Activated gamma-delta T cell treated with anti-CD3 and anti-CD28 coated beads, Interleukin-2, amount 50 U/mL, for 16 hours (primary cell): ENCODE data around the gene SYNE3.

Experiments
- DNase-seq: peaks from one replicate; pipeline ENCODE4 v3.0.0-alpha.2; 2020; ENCODE audit warnings: low read depth

Gene SYNE3

GRCh38 chr14:95504135-95505029, 12.1 kb downstream of the SYNE3 start:
- no peak for DNase-seq

DNA sequence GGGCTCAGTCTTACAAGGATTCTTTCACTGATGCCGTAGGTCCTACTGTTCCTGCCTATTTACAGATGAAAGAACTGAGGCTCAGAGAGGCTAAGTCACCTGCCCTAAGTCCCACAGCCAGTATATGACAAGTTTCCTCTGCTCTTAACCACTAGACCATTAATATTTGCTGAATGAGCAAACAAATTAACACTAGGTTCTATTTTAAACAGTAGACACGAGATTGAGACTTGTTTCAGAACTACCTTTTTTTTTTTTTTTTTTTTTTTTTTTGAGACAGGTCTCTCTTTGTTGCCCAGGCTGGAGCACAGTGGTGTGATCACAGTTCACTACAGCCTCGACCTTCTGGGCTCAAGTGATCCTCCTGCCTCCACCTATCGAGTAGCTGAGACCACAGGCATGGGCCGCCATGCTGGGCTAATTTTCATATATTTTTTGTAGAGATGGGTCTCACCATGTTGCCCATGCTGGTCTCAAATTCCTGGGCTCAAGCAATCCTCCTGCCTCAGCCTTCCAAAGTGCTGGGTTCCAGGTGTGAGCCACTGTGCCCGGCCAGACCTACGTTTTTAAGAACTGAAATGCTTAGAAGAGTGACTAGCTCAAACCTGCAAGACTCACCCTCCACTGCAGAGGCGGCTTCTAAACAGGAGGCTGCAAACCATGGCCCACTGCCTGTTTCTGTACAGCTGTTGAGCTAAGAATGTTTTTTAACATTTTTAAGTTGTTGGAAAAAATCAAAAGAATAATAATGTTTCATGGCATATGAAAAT, 12.9 kb downstream of the SYNE3 start:
- no peak for DNase-seq

DNA sequence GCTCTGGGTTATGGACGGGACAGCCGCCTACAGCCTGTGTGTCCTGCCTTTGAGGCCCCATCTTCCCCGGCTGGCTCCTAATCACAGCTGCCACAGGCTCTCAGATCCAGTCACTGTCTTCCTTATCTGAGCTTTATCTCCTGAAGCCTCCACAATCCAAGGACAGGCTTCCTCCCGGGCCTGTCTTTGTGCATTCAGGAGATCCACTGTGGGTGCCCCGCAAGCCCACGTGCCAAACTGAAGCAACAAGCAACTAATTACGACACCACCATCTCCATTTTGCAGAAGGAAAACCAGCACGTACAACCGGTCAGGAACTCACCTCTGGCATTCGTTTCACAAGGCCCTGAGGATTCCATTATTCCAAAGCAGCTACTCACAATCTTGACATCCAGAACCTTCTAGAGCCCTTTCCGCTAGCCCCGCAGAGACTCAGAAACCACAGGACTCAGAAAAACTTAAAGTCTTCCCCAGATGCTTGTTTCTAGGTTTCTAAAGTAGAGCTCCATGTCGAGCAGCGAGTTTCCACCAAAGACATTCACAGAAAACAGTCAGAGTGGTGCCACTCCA, 14.0 kb downstream of the SYNE3 start:
- DNase-seq = no peak

- DNase-seq = no peak
Measured at GRCh38 chr14:95500772-95501401, 15.6 kb downstream of the SYNE3 start.

- no peak for DNase-seq
Measured at GRCh38 chr14:95500201-95500681, 16.2 kb downstream of the SYNE3 start.

DNA sequence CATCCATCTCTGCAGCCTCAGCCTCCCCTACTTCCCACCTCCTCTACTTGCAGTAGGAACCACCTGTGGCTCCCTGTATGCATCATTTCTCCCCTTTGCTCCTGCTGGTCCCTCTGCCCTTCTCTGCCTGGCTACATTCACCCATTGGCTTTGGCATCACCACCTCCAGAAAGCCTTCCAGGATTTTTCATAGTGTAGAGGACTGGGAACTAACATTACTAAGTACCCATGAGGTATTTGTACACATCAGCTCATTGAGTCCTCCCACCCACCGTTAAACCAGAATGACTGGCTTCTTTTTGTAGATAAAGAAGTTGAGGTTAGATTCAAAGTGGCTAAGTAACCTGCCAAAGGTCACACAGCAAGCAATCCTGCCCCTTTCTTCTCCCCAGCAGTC, 17.1 kb downstream of the SYNE3 start:
- no peak for DNase-seq

DNA sequence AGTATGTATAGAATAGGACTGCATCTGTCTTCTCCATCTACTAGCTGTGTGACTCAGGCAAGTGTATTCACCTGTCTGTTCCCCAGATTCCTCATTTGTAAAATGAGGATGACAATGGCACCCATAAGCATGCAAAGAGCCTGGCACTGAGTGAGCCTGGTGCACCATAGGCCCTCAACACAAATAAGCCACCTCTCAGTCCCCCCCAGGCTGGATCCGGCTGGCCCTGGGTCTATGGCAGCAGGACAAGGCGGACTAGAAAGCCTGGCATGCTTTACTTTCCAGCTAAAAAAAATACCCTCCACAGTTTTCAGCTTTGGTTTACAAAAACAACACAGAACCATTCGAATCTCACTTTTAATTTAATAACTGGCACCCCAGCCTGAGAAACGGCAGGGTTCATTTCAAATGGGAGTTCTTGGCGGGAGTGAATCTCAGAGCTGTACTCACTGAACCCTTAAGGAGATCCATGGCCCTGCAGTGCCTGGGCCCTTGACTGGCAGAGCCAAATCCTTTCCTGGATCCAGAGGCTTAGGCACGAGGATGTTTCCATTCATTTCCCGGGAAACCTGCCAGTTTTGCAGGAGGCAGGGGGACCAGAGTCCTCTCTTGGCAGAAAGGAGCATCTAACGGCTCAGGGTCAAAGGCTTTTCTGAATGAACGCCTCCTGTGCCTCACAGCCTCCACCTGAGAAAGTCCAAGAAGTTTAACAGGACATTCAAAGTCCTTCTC, 17.7 kb downstream of the SYNE3 start:
- DNase-seq = no peak

GRCh38 chr14:95497561-95498011, 18.9 kb downstream of the SYNE3 start:
- no peak for DNase-seq

GRCh38 chr14:95496690-95497259, 19.7 kb downstream of the SYNE3 start:
- DNase-seq = no peak

DNA sequence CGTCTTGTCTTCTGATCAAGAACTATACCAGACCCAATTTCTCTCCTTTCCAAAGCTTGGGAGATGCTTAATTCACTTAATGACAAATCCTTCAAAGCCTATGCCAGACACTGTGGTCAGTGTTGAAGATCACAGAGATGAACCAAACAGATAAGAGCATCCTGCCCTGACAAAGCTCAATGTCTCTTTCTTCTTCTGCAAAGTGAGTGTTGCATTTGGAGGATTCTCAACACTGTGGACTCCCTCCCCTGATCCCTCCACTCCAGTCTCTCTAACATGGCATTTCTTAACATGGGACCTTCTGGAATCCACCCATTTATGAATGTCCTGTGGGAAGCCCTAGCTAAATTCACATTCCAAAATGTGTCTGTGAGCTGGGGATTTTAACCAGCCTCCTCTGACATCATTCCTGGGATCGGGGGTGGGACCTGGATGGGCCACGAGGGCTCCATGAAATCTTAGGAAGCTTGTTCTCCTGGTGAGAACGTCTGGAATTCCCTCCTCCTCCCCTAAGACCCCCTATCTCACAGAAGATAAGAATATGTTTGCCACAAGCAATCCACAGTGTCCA, 20.3 kb downstream of the SYNE3 start:
- DNase-seq = no peak

GRCh38 chr14:95495538-95496025, 20.9 kb downstream of the SYNE3 start:
- no peak for DNase-seq

DNA sequence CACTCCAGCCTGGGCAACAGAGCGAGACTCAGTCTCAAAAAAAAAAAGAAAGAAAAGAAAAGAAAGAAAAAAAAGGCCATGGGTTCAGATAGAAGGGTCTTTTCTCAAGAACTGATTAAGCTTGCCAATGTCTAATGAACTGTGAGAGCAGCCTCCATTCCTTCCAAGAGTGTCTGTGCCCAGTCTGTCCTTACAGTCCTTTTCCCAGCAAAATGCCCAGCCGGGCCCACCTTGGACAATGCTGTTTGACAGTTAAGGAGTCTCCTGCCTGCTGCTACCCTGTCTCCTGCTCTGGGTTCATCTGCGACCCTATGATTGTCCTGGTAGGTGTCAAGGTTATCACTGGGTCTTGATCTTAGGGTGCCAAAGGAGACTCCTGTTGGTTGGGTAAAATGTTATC, 21.4 kb downstream of the SYNE3 start:
- DNase-seq = no peak

GRCh38 chr14:95494456-95494855, 22.0 kb downstream of the SYNE3 start:
- DNase-seq = no peak

DNA sequence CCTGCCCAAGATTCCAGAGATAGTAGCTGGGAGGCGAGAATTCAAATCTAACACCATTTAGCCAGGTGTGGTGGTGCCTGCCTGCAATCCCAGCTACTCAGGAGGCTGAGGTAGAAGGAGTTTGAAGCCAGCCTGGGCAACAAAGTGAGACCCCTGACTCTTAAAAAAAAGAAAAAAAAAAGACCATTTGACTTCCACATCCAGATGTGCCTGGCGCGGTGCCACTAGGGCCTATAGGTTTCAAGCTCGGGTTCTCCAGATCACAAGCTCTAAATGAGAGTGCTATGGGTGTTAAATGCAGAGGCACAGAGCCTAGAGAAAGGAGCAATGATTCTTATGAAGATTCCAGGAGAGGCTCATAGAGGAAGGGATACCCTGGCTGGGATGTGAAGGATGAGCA, 22.5 kb downstream of the SYNE3 start:
- DNase-seq = no peak

GRCh38 chr14:95493503-95493902, 22.9 kb downstream of the SYNE3 start:
- DNase-seq = no peak

DNA sequence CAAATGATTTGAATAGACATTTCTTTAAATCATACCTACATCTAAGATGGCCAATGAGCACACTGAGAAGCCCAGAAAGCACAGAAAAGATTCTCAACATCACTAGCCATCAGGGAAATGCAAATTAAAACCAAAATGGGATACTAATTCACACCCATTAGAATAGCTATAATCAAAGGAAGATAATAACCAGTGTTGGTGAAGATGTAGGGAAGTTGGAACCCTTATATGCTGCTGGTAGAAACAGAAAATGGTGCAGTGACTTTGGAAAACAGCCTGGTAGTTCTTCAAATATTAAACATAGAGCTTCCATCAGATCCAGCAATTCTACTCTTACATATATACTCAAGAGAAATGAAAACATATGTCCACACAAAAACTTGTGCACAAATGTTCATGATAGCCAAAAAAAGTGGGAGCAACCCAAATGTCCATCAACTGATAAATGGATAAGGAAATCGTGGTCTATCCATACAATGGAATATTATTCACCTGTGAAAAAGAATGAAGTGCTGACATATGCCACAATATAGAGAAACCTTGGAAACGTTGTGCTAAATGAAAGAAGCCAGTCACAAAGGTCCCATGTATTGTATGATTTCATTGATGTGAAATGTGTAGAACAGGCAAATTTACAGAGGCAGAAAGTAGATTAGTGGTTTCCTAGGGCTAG, 24.4 kb downstream of the SYNE3 start:
- DNase-seq = no peak

GRCh38 chr14:95490727-95491451, 25.6 kb downstream of the SYNE3 start:
- no peak for DNase-seq

GRCh38 chr14:95490138-95490509, 26.3 kb downstream of the SYNE3 start:
- DNase-seq = no peak
